Gastroesophageal sphincter (tissue), 3 donors: Measurements from ENCODE around the gene RAB13.
"Not testable (repeated sequence)": the region's sequence is repeated elsewhere in the genome, so short reads cannot be mapped to it uniquely, and the experiment has no call there.

Experiments used
- POLR2A ChIP-seq, 2 donors: fragments of 450-650 bp; IDR thresholded peaks; one replicate each; pipeline ENCODE4 v1.6.1; 2017; ENCODE audit warnings: antibody characterized with exemption in 2 of 2, mild to moderate bottlenecking in 2 of 2, moderate library complexity in 1 of 2
- TF ChIP-seq, protein P1 (sequence below), 4 experiments: fragments of 200-600 bp in 2 of 4; fragments of 450-650 bp in 2 of 4; sonication (generic) in 1 of 4; IDR thresholded peaks; one replicate each; pipeline ENCODE4 v1.5.1; 2017 to 2019; ENCODE audit warnings: antibody characterized with exemption in 4 of 4, mild to moderate bottlenecking in 2 of 4, moderate library complexity in 2 of 4

DNA sequence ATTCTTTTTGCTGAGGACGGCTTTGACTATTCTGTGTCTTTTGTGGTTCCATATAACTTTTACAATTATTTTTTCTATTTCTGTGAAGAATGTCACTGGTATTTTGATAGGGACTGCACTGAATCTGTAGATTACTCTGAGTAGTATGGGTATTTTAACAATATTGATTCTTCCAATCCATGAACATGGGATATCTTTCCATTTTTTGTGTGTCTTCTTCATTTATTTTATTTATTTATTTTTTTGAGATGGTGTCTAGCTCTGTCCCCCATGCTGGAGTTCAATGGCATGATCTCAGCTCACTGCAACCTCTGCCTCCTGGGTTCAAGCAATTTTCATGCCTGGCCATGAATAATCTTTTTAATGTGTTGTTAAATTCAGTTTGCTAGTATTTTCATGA is 47.6 kb upstream of the RAB13 start:
- not testable (repeated sequence) for TF ChIP-seq POLR2A (IDR thresholded peaks at IDR 0.05)
- TF ChIP-seq, protein P1, sequence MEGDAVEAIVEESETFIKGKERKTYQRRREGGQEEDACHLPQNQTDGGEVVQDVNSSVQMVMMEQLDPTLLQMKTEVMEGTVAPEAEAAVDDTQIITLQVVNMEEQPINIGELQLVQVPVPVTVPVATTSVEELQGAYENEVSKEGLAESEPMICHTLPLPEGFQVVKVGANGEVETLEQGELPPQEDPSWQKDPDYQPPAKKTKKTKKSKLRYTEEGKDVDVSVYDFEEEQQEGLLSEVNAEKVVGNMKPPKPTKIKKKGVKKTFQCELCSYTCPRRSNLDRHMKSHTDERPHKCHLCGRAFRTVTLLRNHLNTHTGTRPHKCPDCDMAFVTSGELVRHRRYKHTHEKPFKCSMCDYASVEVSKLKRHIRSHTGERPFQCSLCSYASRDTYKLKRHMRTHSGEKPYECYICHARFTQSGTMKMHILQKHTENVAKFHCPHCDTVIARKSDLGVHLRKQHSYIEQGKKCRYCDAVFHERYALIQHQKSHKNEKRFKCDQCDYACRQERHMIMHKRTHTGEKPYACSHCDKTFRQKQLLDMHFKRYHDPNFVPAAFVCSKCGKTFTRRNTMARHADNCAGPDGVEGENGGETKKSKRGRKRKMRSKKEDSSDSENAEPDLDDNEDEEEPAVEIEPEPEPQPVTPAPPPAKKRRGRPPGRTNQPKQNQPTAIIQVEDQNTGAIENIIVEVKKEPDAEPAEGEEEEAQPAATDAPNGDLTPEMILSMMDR (IDR thresholded peaks at IDR 0.05) = not testable (repeated sequence)
